Inflammatory macrophage (primary cell): ENCODE measurements around the gene CACNB4.
"Not testable (repeated sequence)": the region's sequence is repeated elsewhere in the genome, so short reads cannot be mapped to it uniquely, and the experiment has no call there.

Experiments
- DNase-seq, 2 donors: peaks; one replicate each; pipeline ENCODE4 v3.0.0-alpha.2; 2020 to 2022

The CACNB4 gene

DNA sequence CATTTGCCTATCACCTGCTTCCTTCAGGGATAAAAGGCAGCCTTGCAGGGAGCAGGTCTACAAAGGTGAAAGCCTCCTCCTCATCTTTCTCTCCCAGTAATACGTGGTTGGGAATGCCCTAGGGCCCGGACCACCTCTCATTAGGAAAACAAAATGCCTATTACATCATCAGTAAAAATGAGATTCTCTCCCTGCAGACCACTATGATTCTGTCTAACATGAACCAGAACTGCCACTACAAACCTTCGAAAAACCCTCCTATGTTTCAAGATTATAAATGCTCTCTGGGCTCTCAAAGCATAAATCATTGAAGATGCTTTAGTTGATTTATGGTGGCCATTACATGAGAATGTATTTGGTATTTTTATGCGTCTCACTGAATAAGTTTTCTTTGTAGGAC lies 162.2 kb downstream of the CACNB4 start:
- no peak for DNase-seq

GRCh38 chr2:151933266-151933804 lies 165.5 kb downstream of the CACNB4 start:
- no peak for DNase-seq

- no peak for DNase-seq
These were observed 167.1 kb downstream of the CACNB4 start for GRCh38 chr2:151931756-151932155.

GRCh38 chr2:151931030-151931611 lies 167.7 kb downstream of the CACNB4 start:
- DNase-seq, result no peak

DNA sequence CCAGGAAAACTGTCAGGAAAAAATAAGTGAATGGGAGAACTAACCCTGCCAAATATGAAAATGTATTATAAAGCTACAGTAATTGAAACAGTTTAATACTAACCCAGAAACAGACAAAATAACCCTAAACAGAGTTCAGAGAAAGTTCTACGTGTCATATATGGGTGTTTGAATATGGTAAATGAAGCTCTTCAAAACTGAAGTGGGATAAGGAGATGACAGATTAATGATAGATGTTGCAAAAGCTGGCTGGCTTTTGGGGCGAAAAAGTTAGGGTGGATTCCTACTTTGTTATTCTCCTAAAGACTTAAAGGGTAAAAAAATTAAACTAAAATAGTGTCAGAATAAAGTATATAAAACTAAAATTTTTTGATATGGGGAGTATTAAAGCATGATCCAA lies 168.8 kb downstream of the CACNB4 start:
- DNase-seq, result no peak

DNA sequence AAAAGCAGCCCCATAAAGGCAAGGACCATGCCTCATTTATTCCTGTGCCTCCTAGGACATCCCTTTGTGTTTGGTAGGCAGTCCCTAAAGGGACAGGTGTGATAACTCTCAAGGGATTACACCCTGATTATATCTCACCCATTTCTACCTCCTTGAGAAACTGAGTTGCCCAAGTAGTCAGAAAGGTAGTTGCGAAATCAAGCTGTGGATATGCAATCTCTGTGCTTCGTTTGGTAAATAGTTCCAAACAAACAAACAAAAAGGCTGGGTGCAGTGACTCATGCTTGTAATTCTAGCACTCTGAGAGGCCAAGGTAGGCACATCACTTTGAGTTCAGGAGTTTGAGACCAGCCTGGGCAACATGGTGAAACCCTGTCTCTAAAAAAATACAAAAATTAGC lies 170.5 kb downstream of the CACNB4 start:
- peak; percentile 68 for DNase-seq

- no peak for DNase-seq
These were observed 171.2 kb downstream of the CACNB4 start for GRCh38 chr2:151927501-151928221.

DNA sequence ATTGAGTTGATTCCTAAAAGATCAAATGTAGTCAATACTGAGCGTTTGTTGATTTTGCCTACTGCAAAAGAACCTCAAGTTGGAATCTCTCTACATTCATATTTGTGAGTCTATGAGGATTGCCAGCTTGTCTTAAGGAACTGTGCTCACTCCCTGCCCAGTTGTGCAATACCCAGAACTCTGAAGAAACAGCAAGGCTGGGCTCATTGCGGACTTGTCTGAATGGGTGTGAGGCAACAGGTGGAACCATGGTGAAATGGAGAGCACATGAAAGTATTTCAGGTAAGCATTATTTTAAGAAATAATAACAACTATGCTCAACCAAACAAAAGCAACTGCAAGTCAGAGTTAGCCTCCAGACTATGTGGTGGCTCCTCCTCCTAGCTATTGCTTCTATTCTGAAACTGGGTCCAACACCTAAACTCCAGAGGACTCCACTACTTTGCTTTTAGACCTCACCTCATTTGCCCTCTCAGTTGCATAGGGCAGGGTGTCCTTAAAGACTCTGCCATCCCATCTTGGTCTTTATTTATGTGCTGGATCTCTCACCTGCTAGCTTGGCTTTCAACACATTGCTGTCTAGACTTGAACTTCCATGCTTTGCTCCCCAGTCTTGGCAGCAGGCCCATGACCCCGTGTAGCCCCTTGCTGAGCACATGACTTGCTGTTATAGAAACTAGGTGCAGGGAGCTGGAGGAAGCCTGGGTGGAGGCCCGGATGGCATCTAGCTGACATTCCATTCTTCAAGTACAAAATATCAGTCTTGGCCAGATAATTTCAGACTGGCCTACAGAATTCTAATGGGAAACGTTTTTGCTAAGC lies 175.8 kb downstream of the CACNB4 start:
- peak; percentile 90 to 94 for DNase-seq

- peak; percentile 22 to 65 for DNase-seq
These were observed 179.1 kb downstream of the CACNB4 start for GRCh38 chr2:151919786-151920185.

GRCh38 chr2:151918308-151918707 lies 180.5 kb downstream of the CACNB4 start:
- DNase-seq, result peak; percentile 74 to 88

- DNase-seq, result no peak
These were observed 182.2 kb downstream of the CACNB4 start for GRCh38 chr2:151916632-151917031.

DNA sequence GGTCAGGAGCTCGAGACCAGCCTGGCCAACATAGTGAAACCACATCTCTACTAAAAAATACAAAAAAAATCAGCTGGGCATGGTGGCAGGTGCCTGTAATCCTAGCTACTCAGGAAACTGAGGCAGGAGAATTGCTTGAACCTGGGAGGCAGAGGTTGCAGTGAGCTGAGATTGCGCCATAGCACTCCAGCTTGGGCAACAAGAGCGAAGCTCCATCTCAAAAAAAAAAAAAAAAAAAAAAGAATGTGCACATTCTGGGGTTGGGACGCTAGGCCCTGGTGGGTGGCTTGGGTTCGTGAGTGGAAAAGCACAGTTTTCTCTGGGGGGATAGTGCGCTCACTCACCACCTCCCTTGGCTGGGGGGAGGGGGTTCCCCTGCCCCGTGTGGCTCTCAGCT lies 183.2 kb downstream of the CACNB4 start:
- not testable (repeated sequence) for DNase-seq

DNA sequence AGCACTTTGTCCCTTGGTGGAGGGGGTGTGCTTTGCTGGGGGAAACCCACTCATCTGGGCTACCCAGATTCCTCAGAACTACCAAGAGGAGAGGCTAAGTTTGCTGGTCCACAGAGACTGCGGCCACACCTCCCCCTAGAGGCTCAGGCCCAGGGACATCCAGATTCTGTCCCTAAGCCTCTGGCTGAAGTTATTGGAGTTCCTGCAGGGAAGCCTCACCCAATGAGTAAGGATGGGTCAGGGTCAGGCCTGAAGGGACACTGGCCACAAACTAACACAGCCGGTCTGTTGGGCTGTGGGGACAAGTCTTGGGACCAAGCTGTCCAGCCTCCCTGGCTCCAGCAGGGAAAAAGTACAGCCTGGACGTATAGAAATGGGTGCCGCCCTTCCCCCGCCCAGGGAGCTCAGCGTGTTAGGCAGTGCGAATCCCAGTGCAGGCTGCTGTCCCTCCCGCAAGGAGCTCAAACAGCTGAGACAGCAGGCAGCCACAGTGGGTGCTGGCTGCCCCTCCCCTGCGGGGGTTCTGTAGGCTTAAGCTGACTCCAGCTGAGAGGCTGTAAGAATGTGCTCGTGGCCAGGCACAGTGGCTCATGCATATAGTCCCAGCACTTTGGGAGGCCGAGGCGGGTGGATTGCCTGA lies 183.7 kb downstream of the CACNB4 start:
- no peak for DNase-seq

DNA sequence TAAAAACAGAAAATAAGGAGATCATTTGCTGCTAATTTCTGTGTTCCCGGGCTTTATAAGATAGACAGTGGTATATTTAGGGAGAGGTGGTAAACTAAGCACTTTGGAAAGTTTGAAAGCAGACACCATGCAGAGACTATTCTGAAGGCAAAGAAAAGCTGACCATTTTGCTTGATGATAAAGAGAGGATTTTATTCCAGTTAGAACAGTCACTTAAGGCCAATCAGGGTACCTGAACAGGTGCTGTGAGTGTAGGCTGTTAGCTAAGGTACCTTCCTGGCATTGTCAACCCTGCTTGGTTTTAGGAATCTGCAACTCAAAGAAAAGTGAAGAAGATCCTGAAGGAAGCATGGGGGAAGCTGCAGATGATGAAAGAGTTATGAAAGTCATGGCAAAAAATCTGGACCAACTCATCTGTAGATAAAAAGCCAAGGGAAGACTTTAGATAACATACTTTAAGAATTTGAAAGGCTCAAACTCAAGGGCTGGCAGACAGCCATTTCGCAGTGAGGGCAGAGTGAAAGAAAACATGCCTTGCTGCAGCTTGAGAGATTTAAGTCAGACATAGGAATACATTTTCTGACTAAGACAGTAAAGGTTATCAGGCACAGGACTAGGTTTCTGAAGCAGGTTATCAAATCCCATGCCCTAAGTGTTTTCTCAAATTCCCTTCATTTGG lies 190.5 kb downstream of the CACNB4 start:
- no peak for DNase-seq

DNA sequence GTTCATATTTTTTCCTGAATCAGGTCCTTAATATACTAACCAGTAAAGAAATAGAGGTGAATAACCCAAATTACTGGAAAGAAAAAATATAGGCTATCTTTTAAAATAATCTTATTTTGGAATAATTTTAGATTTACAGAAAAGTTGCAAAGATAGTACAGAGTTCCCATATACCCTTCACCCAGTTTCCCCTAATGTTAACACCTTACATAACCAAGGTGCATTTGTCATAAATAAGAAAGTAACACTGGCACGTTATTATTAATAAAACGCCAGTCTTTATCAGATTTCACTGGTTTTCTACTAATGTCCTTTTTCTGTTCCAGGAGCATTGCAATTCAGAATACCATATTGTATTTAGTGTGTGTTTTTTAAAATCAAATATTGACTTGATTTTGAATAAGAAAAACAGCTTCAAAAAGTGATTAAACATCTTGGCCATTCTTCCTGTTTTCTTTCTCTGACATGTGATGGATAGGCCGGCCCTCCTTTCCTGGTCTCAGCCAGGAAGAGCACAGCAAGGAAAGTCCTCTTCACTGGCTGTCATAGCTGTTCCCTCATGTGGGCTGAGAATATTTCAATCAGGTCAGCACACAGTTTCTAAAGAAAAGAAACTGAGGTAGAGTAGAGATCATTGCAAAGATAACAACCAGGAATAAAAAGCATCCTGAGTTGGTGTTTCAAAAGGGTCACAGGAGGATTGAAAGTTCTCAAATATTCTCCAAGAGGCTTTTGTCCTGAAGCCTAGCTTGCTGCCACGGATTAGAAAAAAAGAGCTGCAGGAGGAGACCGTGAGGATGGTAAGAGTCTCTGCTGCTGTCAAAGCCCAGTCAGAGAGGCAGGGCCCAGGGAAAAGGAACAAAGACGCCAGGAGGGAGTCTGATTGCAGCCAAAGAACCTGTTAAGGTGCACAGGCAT lies 191.3 kb downstream of the CACNB4 start:
- peak; percentile 9 to 43 for DNase-seq

DNA sequence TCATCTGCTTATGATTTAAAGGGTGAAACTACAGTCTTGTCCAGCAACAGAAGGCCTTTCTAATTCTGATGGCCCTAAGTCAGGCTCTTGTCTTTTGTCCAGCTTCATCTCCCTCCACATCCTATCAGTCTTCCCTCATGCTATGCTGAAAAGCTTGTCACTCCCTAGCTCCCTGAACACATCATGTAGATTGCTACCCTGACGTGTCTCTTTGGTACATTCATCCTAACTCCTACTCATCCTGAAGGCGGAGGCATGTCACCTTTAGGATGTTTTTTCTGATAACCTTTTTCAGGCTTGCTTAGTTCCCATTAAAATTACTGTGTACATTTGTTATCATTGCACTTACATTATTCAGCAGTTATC lies 192.2 kb downstream of the CACNB4 start:
- no peak for DNase-seq

DNA sequence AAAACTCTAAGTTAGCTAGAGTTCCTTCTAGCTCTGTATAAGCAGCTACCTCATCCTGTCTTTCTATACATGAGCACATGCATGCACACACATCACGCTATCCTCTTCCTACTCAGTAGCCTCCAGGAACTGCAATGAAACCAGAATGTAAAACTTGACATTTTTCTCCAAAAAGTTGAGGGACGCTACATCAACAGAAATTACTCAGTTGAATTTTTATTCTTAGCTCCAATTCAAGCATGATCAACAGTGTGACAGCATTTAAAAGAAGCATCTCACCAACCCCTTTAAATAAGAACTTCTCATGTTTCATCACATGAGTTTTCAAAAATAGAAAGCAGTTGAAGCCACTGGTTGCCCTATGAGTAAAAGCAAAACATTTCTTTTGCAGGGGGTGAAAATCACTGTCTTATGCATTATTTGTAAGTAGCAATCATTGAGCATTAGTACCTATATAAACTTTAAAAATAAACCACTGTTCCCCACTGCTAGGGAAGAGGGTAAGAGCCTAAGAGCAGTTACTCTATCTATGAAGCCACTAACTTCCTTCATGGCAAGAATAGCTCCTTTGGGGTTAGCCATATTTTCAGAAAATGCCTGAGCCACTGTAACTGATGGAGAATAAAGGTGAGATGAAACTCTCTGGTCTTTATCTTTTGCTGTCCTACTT lies 192.7 kb downstream of the CACNB4 start:
- DNase-seq, result no peak

- DNase-seq, result peak; percentile 62 to 85
These were observed 194.0 kb downstream of the CACNB4 start for GRCh38 chr2:151904807-151905206.

DNA sequence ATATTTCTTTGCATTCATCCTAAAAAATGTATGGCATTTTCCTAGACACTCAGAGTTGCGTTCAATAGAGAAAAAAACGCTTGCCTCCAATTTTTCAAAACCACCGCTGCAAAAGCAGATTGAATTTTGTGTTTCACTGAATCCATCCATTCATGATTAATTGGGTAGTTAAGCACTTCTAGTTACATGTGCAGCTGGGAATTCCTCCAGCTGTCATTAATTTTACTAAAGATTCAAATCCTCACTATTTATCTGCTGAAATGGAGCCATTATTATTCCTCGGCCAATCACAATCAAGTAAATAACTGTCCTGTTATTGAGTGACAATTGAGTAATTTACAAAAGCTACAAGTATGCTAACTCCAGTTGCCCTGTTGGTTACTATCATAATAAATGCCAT lies 194.8 kb downstream of the CACNB4 start:
- no peak for DNase-seq

DNA sequence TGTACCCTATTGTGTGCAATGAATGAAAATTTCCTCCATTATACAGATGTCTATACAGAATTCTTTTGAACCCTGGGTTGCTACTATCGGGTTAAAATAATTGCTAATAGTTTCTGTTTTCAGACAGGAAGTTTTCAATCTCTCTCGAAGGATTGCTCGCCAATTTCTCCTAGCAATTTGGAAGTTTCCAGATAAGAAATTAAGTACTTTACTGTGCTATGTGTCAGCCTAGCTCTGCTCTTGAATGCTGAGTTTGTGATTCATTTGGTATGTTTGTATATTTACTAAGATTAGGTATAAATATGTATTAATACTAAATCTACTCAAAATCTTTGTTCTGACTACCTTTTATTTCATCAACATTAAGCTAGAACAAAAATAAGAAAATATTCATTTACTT lies 196.0 kb downstream of the CACNB4 start:
- DNase-seq, result no peak

GRCh38 chr2:151900331-151900730 lies 198.5 kb downstream of the CACNB4 start:
- no peak for DNase-seq
